ENCODE results near the gene SLC10A1. TPM values are rescaled to one million over a fixed set of nuclear protein-coding genes. Genes with fewer than 3 reads are reported as not detected.

SLC10A1 gene
- polyA plus RNA-seq, 1 donor (not counting 4 experiments of a cell fraction or from before 2014, with no cell fraction given): not detected

DNA sequence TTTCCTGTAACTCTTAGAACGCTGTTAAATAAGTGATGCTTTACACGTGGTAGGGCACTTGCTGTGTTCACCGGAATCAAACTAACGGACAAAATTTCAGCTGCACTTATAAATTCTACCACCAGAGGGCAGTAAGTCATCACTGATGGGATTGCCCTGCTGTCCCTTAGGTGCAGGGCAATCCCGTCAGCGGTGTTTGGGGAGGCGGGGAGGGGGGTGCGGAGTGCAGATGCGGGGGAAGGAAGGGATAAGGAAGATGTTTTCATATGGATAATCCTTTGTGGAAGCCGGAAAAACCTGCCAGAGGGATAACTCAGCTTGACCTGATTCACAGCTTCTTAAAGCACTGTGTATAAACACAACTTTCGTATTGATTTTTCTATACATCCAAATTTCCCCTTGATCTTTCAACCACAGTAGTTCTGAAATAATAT, 21.7 kb upstream of the SLC10A1 start:
- Histone ChIP-seq H2AFZ (ENCODE audit: control insufficient read depth, low read length) (no peak overlapping the region), H3K4me2 (ENCODE audit: control insufficient read depth, extremely low read depth, insufficient read depth, low read depth, low read length) (peak overlapping the region; percentile 27), H3K79me2 (ENCODE audit: control insufficient read depth, insufficient read depth, low read length) (no peaks in the 10 kb centered on the region), H3K4me3 (ENCODE audit: control insufficient read depth in 2 of 3, extremely low read depth in 1 of 3, insufficient read depth in 2 of 3, low read depth in 1 of 3, low read length in 3 of 3) (no peak overlapping the region), H3K27ac (ENCODE audit: control insufficient read depth, insufficient read depth, low read length) (no peak overlapping the region), H3K4me1 (ENCODE audit: control insufficient read depth, extremely low read depth, insufficient read depth, low read length) (peaks cover 6% of the 10 kb centered on the region), H3K9me3 (ENCODE audit: control insufficient read depth, low read depth, low read length) (no peaks in the 10 kb centered on the region), H3K36me3 (ENCODE audit: control insufficient read depth in 2 of 2, extremely low read depth in 1 of 2, insufficient read depth in 2 of 2, low read length in 2 of 2) (no peaks in the 10 kb centered on the region), H3K27me3 (ENCODE audit: control insufficient read depth, extremely low read depth, insufficient read depth, low read length) (peaks cover 4% of the 10 kb centered on the region), H4K20me1 (ENCODE audit: control insufficient read depth, extremely low read depth, insufficient read depth, low read length) (no peaks in the 10 kb centered on the region), H3K9me1 (ENCODE audit: control insufficient read depth, extremely low read depth, insufficient read depth, low read length) (no peaks in the 10 kb centered on the region), H3K9ac (ENCODE audit: control insufficient read depth, extremely low read depth, insufficient read depth, low read length) (no peak overlapping the region)
- dilution Hi-C loops (cut with MboI; ENCODE audit: extremely low pct_ligation_motif_present, low sequenced_read_pairs): no loop called here
- TF ChIP-seq EZH2 (IDR thresholded peaks at IDR 0.05; ENCODE audit: low read length): no peak
- TF ChIP-seq, protein P1, sequence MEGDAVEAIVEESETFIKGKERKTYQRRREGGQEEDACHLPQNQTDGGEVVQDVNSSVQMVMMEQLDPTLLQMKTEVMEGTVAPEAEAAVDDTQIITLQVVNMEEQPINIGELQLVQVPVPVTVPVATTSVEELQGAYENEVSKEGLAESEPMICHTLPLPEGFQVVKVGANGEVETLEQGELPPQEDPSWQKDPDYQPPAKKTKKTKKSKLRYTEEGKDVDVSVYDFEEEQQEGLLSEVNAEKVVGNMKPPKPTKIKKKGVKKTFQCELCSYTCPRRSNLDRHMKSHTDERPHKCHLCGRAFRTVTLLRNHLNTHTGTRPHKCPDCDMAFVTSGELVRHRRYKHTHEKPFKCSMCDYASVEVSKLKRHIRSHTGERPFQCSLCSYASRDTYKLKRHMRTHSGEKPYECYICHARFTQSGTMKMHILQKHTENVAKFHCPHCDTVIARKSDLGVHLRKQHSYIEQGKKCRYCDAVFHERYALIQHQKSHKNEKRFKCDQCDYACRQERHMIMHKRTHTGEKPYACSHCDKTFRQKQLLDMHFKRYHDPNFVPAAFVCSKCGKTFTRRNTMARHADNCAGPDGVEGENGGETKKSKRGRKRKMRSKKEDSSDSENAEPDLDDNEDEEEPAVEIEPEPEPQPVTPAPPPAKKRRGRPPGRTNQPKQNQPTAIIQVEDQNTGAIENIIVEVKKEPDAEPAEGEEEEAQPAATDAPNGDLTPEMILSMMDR (optimal IDR thresholded peaks at IDR 0.05 in 1 of 3, IDR thresholded peaks at IDR 0.05 in 1 of 3, conservative IDR thresholded peaks at IDR 0.05 in 1 of 3; ENCODE audit: extremely low read depth in 1 of 3, insufficient read depth in 2 of 3, low read length in 3 of 3): peak; percentile 75 to 86 (median 77)
- peak; percentile 93 for FAIRE-seq
- no peak for DNase-seq (ENCODE audit: low read depth, low spot score)

DNA sequence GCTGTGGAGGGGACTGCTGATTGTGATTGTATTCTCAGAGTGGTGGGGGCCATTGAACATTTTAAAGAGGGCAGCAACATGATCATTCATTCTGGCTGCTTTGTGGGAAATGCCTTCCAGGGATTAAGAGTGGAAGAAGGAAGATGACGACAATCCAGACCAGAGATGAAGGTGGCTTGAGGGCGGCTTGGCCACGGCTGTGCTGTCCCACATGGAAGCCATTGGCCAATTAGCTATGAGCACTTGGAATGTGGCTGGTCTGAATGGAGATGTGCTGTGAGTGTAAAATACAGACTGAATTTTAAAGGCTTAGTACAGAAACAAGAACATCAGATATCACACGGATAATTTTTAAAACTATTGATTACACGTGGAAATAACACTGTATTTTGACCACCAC, 19.2 kb upstream of the SLC10A1 start:
- Histone ChIP-seq H3K36me3 (ENCODE audit: control insufficient read depth in 2 of 2, extremely low read depth in 1 of 2, insufficient read depth in 2 of 2, low read length in 2 of 2) (no peaks in the 10 kb centered on the region), H3K27me3 (ENCODE audit: control insufficient read depth, extremely low read depth, insufficient read depth, low read length) (peaks cover 4% of the 10 kb centered on the region), H3K9ac (ENCODE audit: control insufficient read depth, extremely low read depth, insufficient read depth, low read length) (no peak overlapping the region), H3K79me2 (ENCODE audit: control insufficient read depth, insufficient read depth, low read length) (no peaks in the 10 kb centered on the region), H3K4me1 (ENCODE audit: control insufficient read depth, extremely low read depth, insufficient read depth, low read length) (no peaks in the 10 kb centered on the region), H3K27ac (ENCODE audit: control insufficient read depth, insufficient read depth, low read length) (no peak overlapping the region), H3K9me1 (ENCODE audit: control insufficient read depth, extremely low read depth, insufficient read depth, low read length) (no peaks in the 10 kb centered on the region), H3K4me3 (ENCODE audit: control insufficient read depth in 2 of 3, extremely low read depth in 1 of 3, insufficient read depth in 2 of 3, low read depth in 1 of 3, low read length in 3 of 3) (no peak overlapping the region), H3K9me3 (ENCODE audit: control insufficient read depth, low read depth, low read length) (no peaks in the 10 kb centered on the region), H3K4me2 (ENCODE audit: control insufficient read depth, extremely low read depth, insufficient read depth, low read depth, low read length) (no peak overlapping the region), H4K20me1 (ENCODE audit: control insufficient read depth, extremely low read depth, insufficient read depth, low read length) (no peaks in the 10 kb centered on the region), H2AFZ (ENCODE audit: control insufficient read depth, low read length) (no peak overlapping the region)
- DNase-seq (ENCODE audit: low read depth, low spot score) (no peak), FAIRE-seq (no peak)
- TF ChIP-seq, protein P1 (optimal IDR thresholded peaks at IDR 0.05 in 1 of 3, IDR thresholded peaks at IDR 0.05 in 1 of 3, conservative IDR thresholded peaks at IDR 0.05 in 1 of 3; ENCODE audit: extremely low read depth in 1 of 3, insufficient read depth in 2 of 3, low read length in 3 of 3): no peak
- TF ChIP-seq EZH2 (IDR thresholded peaks at IDR 0.05; ENCODE audit: low read length): no peak
- dilution Hi-C loops (cut with MboI; ENCODE audit: extremely low pct_ligation_motif_present, low sequenced_read_pairs): no loop called here

All from keratinocyte (primary cell).